H1 (cell line): ENCODE data around the gene MSMP. TPM values are rescaled to one million over a fixed set of nuclear protein-coding genes. Genes with fewer than 3 reads are reported as not detected.

Experiments used
- CTCF ChIA-PET: fragments of 300-600 bp; sonication (Branson Sonifier 250); formaldehyde crosslinking; loops from one replicate; lab custom pipeline; 2021; ENCODE audit not compliant: partially characterized antibody; lab: Charles Lee
- POLR2A ChIA-PET: fragments of 300-600 bp; sonication (Branson Sonifier 250); formaldehyde crosslinking; loops from one replicate; lab custom pipeline; 2021; ENCODE audit warnings: inconsistent platforms; ENCODE audit not compliant: partially characterized antibody; lab: Charles Lee
- DNase-seq, 2 experiments: peaks; one replicate each; pipeline versions ENCODE4 v3.0.0 to v3.0.0-alpha.2; 2010 to 2022; ENCODE audit warnings: low spot score in 2 of 2, low read depth in 1 of 2, mixed read lengths in 1 of 2
- FAIRE-seq: peaks from 2 replicates; lab custom pipeline; 2011; peaks lifted over from hg19 to GRCh38; lab: Jason Lieb, UNC
- H2AFZ ChIP-seq: 2 replicates; pipeline ENCODE4 v1.8.1; 2012; ENCODE audit warnings: low read length, inconsistent platforms
- H2AK5ac ChIP-seq: 2 replicates; pipeline ENCODE4 v1.6.1; 2013; ENCODE audit warnings: low read depth, low read length
- H2BK120ac ChIP-seq: replicated peaks from 2 replicates; pipeline ENCODE3; 2013; ENCODE audit warnings: low read depth, low read length, inconsistent platforms
- H2BK12ac ChIP-seq: 2 replicates; pipeline ENCODE4 v1.6.1; 2013; ENCODE audit warnings: low read depth, low read length
- H2BK15ac ChIP-seq: 2 replicates; pipeline ENCODE4 v1.6.1; 2013; ENCODE audit warnings: low read length
- H2BK20ac ChIP-seq: 2 replicates; pipeline ENCODE4 v1.6.1; 2013; ENCODE audit warnings: low read length
- H2BK5ac ChIP-seq: 2 replicates; pipeline ENCODE4 v1.6.1; 2013; ENCODE audit warnings: low read depth, low read length
- H3K14ac ChIP-seq: 2 replicates; pipeline ENCODE4 v1.6.1; 2013; ENCODE audit warnings: inconsistent platforms; ENCODE audit not compliant: insufficient read length
- H3K18ac ChIP-seq: 2 replicates; pipeline ENCODE4 v1.6.1; 2013; ENCODE audit warnings: low read length; ENCODE audit errors: extremely low read depth
- H3K23ac ChIP-seq: 2 replicates; pipeline ENCODE4 v1.6.1; 2013; ENCODE audit warnings: inconsistent platforms; ENCODE audit not compliant: insufficient read length
- H3K23me2 ChIP-seq: 2 replicates; pipeline ENCODE4 v1.6.1; 2013; ENCODE audit warnings: low read depth, low read length
- H3K27ac ChIP-seq: 2 replicates; pipeline ENCODE4 v1.6.1; 2011; ENCODE audit warnings: low read depth, low read length, inconsistent platforms
- H3K27me3 ChIP-seq, 4 experiments: replicated peaks in 1 of 4; 1 replicate in 1 of 4; 2 replicates in 3 of 4; pipeline versions ENCODE4 v1.6.1 to v1.8.1; 2011 to 2013; ENCODE audit warnings: low read length in 3 of 4, mild to moderate bottlenecking in 3 of 4, inconsistent platforms in 2 of 4, mixed read lengths in 2 of 4, moderate library complexity in 1 of 4; ENCODE audit not compliant: control insufficient read depth in 3 of 4, insufficient read depth in 3 of 4; ENCODE audit errors: extremely low read depth in 1 of 4
- H3K36me3 ChIP-seq, 4 experiments: 2 replicates each; pipeline versions ENCODE4 v1.6.1 to v1.8.1; 2011 to 2013; ENCODE audit warnings: mild to moderate bottlenecking in 4 of 4, low read length in 3 of 4, moderate library complexity in 2 of 4, control low read depth in 1 of 4, inconsistent platforms in 1 of 4; ENCODE audit not compliant: insufficient read depth in 4 of 4, control insufficient read depth in 2 of 4
- H3K4ac ChIP-seq: replicated peaks from 2 replicates; pipeline ENCODE3; 2013; ENCODE audit warnings: low read length, low read depth, mixed read lengths, inconsistent platforms; ENCODE audit not compliant: insufficient read length
- H3K4me1 ChIP-seq, 4 experiments: replicated peaks in 1 of 4; 1 replicate in 1 of 4; 2 replicates in 3 of 4; pipeline versions ENCODE4 v1.6.1 to v1.8.1; 2011 to 2013; ENCODE audit warnings: low read length in 3 of 4, inconsistent platforms in 2 of 4, mixed read lengths in 1 of 4; ENCODE audit not compliant: insufficient read depth in 4 of 4, control insufficient read depth in 3 of 4
- H3K4me2 ChIP-seq, 2 experiments: 2 replicates each; pipeline versions ENCODE4 v1.6.1 to v1.8.1; 2011 to 2013; ENCODE audit warnings: low read depth in 2 of 2, low read length in 2 of 2, control low read depth in 1 of 2, inconsistent platforms in 1 of 2, mild to moderate bottlenecking in 1 of 2; ENCODE audit not compliant: insufficient read depth in 1 of 2
- H3K4me3 ChIP-seq, 4 experiments: fragments of 200-600, 300-600 bp in 1 of 4; sonication (generic), shearing (Covaris generic), sonication (Bioruptor Twin) in 1 of 4; 2 replicates each; pipeline versions ENCODE4 v1.5.1 to v1.8.1; 2011 to 2016; ENCODE audit warnings: low read length in 4 of 4, low read depth in 3 of 4, control low read depth in 2 of 4, inconsistent platforms in 2 of 4, mild to moderate bottlenecking in 2 of 4, mixed read lengths in 1 of 4, moderate library complexity in 1 of 4; ENCODE audit not compliant: insufficient read depth in 2 of 4; ENCODE audit errors: extremely low read depth in 1 of 4
- H3K56ac ChIP-seq: replicated peaks from 2 replicates; pipeline ENCODE3; 2013; ENCODE audit warnings: low read depth, mild to moderate bottlenecking, mixed read lengths, low read length, inconsistent platforms; ENCODE audit not compliant: insufficient read length
- H3K79me1 ChIP-seq: 2 replicates; pipeline ENCODE4 v1.6.1; 2013; ENCODE audit warnings: low read depth, low read length, control low read depth
- H3K79me2 ChIP-seq, 2 experiments: 2 replicates each; pipeline versions ENCODE4 v1.6.1 to v1.8.1; 2012 to 2013; ENCODE audit warnings: low read length in 2 of 2, mild to moderate bottlenecking in 2 of 2, inconsistent platforms in 1 of 2; ENCODE audit not compliant: insufficient read depth in 2 of 2, control insufficient read depth in 1 of 2
- H3K9ac ChIP-seq, 4 experiments: replicated peaks in 1 of 4; 1 replicate in 1 of 4; 2 replicates in 3 of 4; pipeline versions ENCODE4 v1.6.1 to v1.8.1; 2011 to 2013; ENCODE audit warnings: low read depth in 3 of 4, low read length in 3 of 4, control low read depth in 2 of 4, mild to moderate bottlenecking in 2 of 4, moderate library complexity in 2 of 4, inconsistent platforms in 1 of 4; ENCODE audit errors: extremely low read depth in 1 of 4
- H3K9me3 ChIP-seq, 2 experiments: 2 replicates each; pipeline versions ENCODE4 v1.6.1 to v1.8.1; 2012 to 2013; ENCODE audit warnings: mild to moderate bottlenecking in 2 of 2, moderate library complexity in 2 of 2, control low read depth in 1 of 2, inconsistent platforms in 1 of 2, low read depth in 1 of 2, low read length in 1 of 2, mixed read lengths in 1 of 2; ENCODE audit not compliant: insufficient read depth in 2 of 2
- H4K20me1 ChIP-seq, 2 experiments: replicated peaks in 1 of 2; 2 replicates each; pipeline versions ENCODE3 to v1.8.1; 2011 to 2013; ENCODE audit warnings: inconsistent platforms in 2 of 2, low read length in 2 of 2, mild to moderate bottlenecking in 1 of 2; ENCODE audit not compliant: insufficient read depth in 2 of 2, control insufficient read depth in 1 of 2
- H4K5ac ChIP-seq: 2 replicates; pipeline ENCODE4 v1.6.1; 2013; ENCODE audit warnings: low read length, low read depth, mixed read lengths, inconsistent platforms; ENCODE audit not compliant: insufficient read length
- H4K8ac ChIP-seq: 2 replicates; pipeline ENCODE4 v1.8.0; 2013; ENCODE audit warnings: mild to moderate bottlenecking, moderate library complexity, low read length, inconsistent platforms; ENCODE audit not compliant: insufficient read depth; ENCODE audit errors: extremely low read depth
- H4K91ac ChIP-seq: replicated peaks from 2 replicates; pipeline ENCODE3; 2013; ENCODE audit warnings: low read length, mixed read lengths, inconsistent platforms; ENCODE audit not compliant: insufficient read length
- ASH2L ChIP-seq: fragments of 200-600, 300-600 bp; sonication (generic); IDR thresholded peaks from one replicate; pipeline ENCODE4 v1.7.1; 2017; ENCODE audit warnings: low read length
- HDAC2 ChIP-seq, 2 experiments: fragments of 300-600 bp in 1 of 2; sonication (generic) in 1 of 2; IDR thresholded peaks; 2 replicates each; pipeline ENCODE4 v1.6.1; 2011 to 2012; ENCODE audit warnings: low read depth in 2 of 2, low read length in 2 of 2, mild to moderate bottlenecking in 2 of 2, moderate library complexity in 2 of 2, borderline replicate concordance in 1 of 2, inconsistent platforms in 1 of 2
- HDAC6 ChIP-seq: IDR thresholded peaks from one replicate; pipeline ENCODE4 v1.7.1; 2012; ENCODE audit warnings: low read depth, mild to moderate bottlenecking, inconsistent platforms, low read length, moderate library complexity
- KDM5A ChIP-seq: fragments of 200-600 bp; IDR thresholded peaks from 2 replicates; pipeline ENCODE4 v1.7.1; 2012; ENCODE audit warnings: mild to moderate bottlenecking, low read length, inconsistent platforms, mixed read lengths
- NANOG ChIP-seq: IDR thresholded peaks from 2 replicates; pipeline ENCODE4 v1.6.1; 2011; ENCODE audit warnings: low read length, low read depth, mild to moderate bottlenecking, inconsistent platforms; ENCODE audit not compliant: insufficient read depth, poor library complexity, severe bottlenecking
- POLR2A ChIP-seq, 2 experiments: IDR thresholded peaks; 1 replicate in 1 of 2; 2 replicates in 1 of 2; pipeline ENCODE4 v1.6.1; 2011; ENCODE audit warnings: low read depth in 2 of 2, low read length in 2 of 2, mild to moderate bottlenecking in 2 of 2; ENCODE audit errors: control extremely low read depth in 1 of 2
- TAF7 ChIP-seq: optimal IDR thresholded peaks from 2 replicates; pipeline ENCODE3; 2011; ENCODE audit warnings: low read depth, mild to moderate bottlenecking, inconsistent platforms, low read length, moderate library complexity, borderline replicate concordance
- WGBS, 2 experiments: shearing (Covaris generic) in 1 of 2; methylation state at CpG; one replicate each; pipeline versions ENCODE4 v1.1.6 to v1.1.7; 2013 to 2015; ENCODE audit warnings: low lambda C conversion rate in 2 of 2, mixed read lengths in 2 of 2, inconsistent platforms in 1 of 2, low coverage in 1 of 2, missing lambda C conversion rate in 1 of 2; ENCODE audit not compliant: insufficient replicate concordance in 2 of 2, insufficient coverage in 1 of 2, insufficient read length in 1 of 2; ENCODE audit errors: extremely low coverage in 1 of 2, missing lambda C conversion rate in 1 of 2; 5-methylcytosine and 5-hydroxymethylcytosine counted together
- polyA plus RNA-seq, 7 experiments: library from polyadenylated mRNA; depleted of rRNA in 3 of 7; stranded (reverse) in 5 of 7; unstranded in 2 of 7; fragments of >200 nt in 5 of 7; fragments of 200-250 nt in 2 of 7; gene quantifications; 1 replicate in 5 of 7; 2 replicates in 1 of 7; 4 replicates in 1 of 7; pipeline versions ENCODE4 v1.2.1 to v1.2.3, GENCODE V29; 2011 to 2013; ENCODE audit warnings: missing spikeins in 2 of 7, mixed read lengths in 2 of 7
- total RNA-seq: library from RNA; stranded (reverse); fragmentation: NEBNext Ultra II Directional; extraction: Animal tissue kit (Norgen Biotek cat#: 25700); gene quantifications from 2 replicates; pipeline ENCODE4 v1.2.1, GENCODE V29; 2021

Gene MSMP
- total and polyA plus RNA-seq, 2 of the 8 experiments (the other 6 are each of a cell fraction or from before 2014, with no cell fraction given): 0.53 TPM; not detected in 1

DNA sequence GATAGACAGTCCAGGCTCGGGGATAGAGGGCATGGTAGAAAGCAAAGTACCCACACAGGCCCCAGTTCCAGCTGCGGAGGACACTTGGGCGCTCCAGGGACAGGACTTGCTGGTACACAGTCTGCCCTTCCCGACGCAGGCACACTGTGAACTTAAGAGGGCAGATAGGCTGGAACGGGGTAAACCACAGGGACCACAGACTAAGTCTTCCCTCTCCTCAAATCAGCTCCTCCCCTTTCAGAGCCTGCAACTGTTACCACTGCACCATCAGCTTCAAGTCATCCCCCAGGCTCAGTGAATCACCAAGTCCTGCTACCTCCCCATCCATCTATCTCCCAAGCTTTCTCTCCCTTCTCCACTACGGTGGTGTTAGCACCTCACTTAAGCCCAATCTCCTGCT, 12.3 kb downstream of the MSMP start:
- Histone ChIP-seq H3K4me1 (no peaks in the 10 kb centered on the region), H2BK15ac (no peak overlapping the region), H4K8ac (no peak overlapping the region), H3K79me2 (peaks cover 3 to 19% of the 10 kb centered on the region in 2 experiments), H3K79me1 (peaks cover 5% of the 10 kb centered on the region; the same call in 1 of the 2 replicates), H4K91ac (no peak overlapping the region), H2BK20ac (no peak overlapping the region), H4K20me1 (peaks cover 6 to 27% of the 10 kb centered on the region in 2 experiments), H2BK12ac (no peak overlapping the region), H3K27me3 (no peaks in the 10 kb centered on the region), H3K4me2 (no peak overlapping the region), H3K9me3 (no peaks in the 10 kb centered on the region; a peak in 1 of 4 replicates), H2AFZ (no peak overlapping the region), H2AK5ac (no peak overlapping the region), H3K18ac (no peak overlapping the region)
- WGBS, 2 experiments: 95% methylated on average over 7 of the region's 7 CpGs; no CpG with 5 or more reads in 1 of the 2 experiments
- POLR2A ChIA-PET: interaction anchor here (0.5 to 4.8 kb wide), 8 partner anchors 6 to 102 kb away, joined by 3 to 35 read pairs (median 4); partner anchors contain the start of genes CREB3, GBA2, HINT2 and RGP1
- CTCF ChIA-PET: interaction anchor here (1.0 to 6.0 kb wide), 4 partner anchors 12 to 36 kb away, joined by 3 to 49 read pairs (median 3); partner anchors contain the start of genes CREB3, MSMP and TLN1
- TF ChIP-seq HDAC6 (no peak), POLR2A (IDR thresholded peaks at IDR 0.05; ENCODE audit: control extremely low read depth in 1 of 2, low read depth in 2 of 2, low read length in 2 of 2) (0 out of 3 replicates have a peak, but pooled peaks of 1 of the 2 experiments have one; percentile 19), KDM5A (no peak), HDAC2 (IDR thresholded peaks at IDR 0.05; ENCODE audit: borderline replicate concordance in 1 of 2, low read depth in 2 of 2, low read length in 2 of 2) (no peak), TAF7 (no peak), ASH2L (no peak), NANOG (no peak)
- TF ChIP-seq, all 59 proteins: peak for 1
- no peak overlapping the region for H3K9ac ChIP-seq
- no peak overlapping the region for H3K4ac ChIP-seq
- FAIRE-seq (no peak), DNase-seq (no peak)
- H3K23me2 ChIP-seq: no peaks in the 10 kb centered on the region; the same call in 1 of the 2 replicates
- H3K36me3 ChIP-seq: peaks cover 34 to 77% (median 65%) of the 10 kb centered on the region in 4 experiments
- no peak overlapping the region for H3K4me3 ChIP-seq
- no peak overlapping the region for H2BK5ac ChIP-seq
- H2BK120ac ChIP-seq: no peak overlapping the region
- H3K14ac ChIP-seq: no peak overlapping the region
- no peak overlapping the region for H4K5ac ChIP-seq
- H3K27ac ChIP-seq: no peak overlapping the region
- no peak overlapping the region for H3K23ac ChIP-seq
- no peak overlapping the region for H3K56ac ChIP-seq
